Measurements from ENCODE around the gene HOXA7. TPM values are rescaled to one million over a fixed set of nuclear protein-coding genes. Genes with fewer than 3 reads are reported as not detected.

The HOXA7 gene
- total and polyA plus RNA-seq, 2 of the 8 experiments (the other 6 are each of a cell fraction or from before 2014, with no cell fraction given): 0.03 TPM; not detected in 1

DNA sequence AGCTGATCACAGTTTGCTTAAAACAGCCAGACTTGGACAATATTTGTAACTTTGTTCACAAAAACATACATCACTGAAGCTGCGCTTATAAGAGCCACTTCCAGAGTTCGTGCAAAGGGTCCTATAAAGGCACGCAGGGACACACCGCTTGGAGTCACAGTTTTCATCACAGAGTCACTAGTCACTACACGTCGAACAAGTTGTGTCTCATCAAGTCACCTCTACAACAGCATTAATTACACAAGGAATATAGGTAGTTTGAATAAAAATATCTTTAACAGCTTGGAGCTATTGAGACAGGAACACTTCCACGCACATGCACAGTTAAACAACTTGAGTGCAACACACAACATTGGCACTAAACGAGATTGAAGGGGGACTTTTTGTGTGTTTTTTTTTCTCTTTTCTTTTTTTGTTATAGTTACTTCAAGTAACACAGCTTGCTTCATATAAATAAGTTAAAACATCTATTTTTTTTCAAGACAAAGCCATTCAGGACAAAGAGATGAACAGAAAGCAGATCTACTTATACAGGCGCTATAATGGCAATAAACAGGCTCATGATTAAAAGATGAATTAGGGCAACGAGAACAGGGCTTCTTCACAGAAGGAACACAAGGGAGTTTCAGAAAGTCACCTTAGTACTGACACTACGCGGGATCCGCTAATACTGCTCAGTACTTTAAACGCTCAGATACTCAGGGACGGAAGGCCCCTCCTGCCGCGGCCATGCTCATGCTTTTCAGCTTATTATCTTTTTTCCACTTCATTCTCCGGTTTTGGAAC, 15.1 kb downstream of the HOXA7 start:
- no peak overlapping the region for H2BK5ac ChIP-seq (ENCODE audit: low read depth, low read length)
- no peak for FAIRE-seq
- H3K36me3 ChIP-seq (ENCODE audit: control insufficient read depth in 2 of 4, insufficient read depth in 4 of 4, low read length in 3 of 4): peaks cover 0 to 6% (median 0%) of the 10 kb centered on the region in 4 experiments; a peak in 1 of 8 replicates
- TF ChIP-seq, protein P1, sequence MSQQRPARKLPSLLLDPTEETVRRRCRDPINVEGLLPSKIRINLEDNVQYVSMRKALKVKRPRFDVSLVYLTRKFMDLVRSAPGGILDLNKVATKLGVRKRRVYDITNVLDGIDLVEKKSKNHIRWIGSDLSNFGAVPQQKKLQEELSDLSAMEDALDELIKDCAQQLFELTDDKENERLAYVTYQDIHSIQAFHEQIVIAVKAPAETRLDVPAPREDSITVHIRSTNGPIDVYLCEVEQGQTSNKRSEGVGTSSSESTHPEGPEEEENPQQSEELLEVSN (IDR thresholded peaks at IDR 0.05): no peak
- TF ChIP-seq TBP (IDR thresholded peaks at IDR 0.05; ENCODE audit: low read depth, low read length): no peak
- no peak for TF ChIP-seq CTBP2 (IDR thresholded peaks at IDR 0.05; ENCODE audit: borderline replicate concordance, insufficient read depth, insufficient read length, low read length)
- no peak; the same call in none of the 2 replicates for TF ChIP-seq CBX8 (IDR thresholded peaks at IDR 0.05; ENCODE audit: borderline replicate concordance, low read depth, low read length)
- no peak for TF ChIP-seq RNF2 (IDR thresholded peaks at IDR 0.05; ENCODE audit: borderline replicate concordance, low read depth, low read length, missing control alignments, poor library complexity, severe bottlenecking)
- TF ChIP-seq SIX5 (IDR thresholded peaks at IDR 0.05; ENCODE audit: low read depth, low read length): no peak
- TF ChIP-seq, protein P2, sequence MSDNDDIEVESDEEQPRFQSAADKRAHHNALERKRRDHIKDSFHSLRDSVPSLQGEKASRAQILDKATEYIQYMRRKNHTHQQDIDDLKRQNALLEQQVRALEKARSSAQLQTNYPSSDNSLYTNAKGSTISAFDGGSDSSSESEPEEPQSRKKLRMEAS (IDR thresholded peaks at IDR 0.05): no peak
- no peak for TF ChIP-seq YY1 (IDR thresholded peaks at IDR 0.05; ENCODE audit: low read depth, low read length)
- no peak for TF ChIP-seq SP2 (IDR thresholded peaks at IDR 0.05; ENCODE audit: low read length)
- no peak for TF ChIP-seq POU5F1 (IDR thresholded peaks at IDR 0.05; ENCODE audit: low read depth, low read length)
- TF ChIP-seq RBBP5 (IDR thresholded peaks at IDR 0.05; ENCODE audit: borderline replicate concordance, low read depth, low read length): no peak

More for the DNA sequence above, 15.1 kb downstream of the HOXA7 start:
- Histone ChIP-seq H4K8ac (ENCODE audit: extremely low read depth, insufficient read depth, low read length) (no peak overlapping the region), H2BK15ac (ENCODE audit: low read length) (no peak overlapping the region), H2BK120ac (replicated peaks; ENCODE audit: low read depth, low read length) (no peak overlapping the region), H3K4me2 (ENCODE audit: insufficient read depth in 1 of 2, low read depth in 2 of 2, low read length in 2 of 2) (no peak overlapping the region; a peak in 1 of 4 replicates), H3K9ac (replicated peaks in 1 of 4; ENCODE audit: extremely low read depth in 1 of 4, low read depth in 3 of 4, low read length in 3 of 4) (no peak overlapping the region), H3K4me3 (ENCODE audit: extremely low read depth in 1 of 4, insufficient read depth in 2 of 4, low read depth in 3 of 4, low read length in 4 of 4) (no peak overlapping the region), H3K23me2 (ENCODE audit: low read depth, low read length) (peaks cover 9% of the 10 kb centered on the region), H4K20me1 (replicated peaks in 1 of 2; ENCODE audit: control insufficient read depth in 1 of 2, insufficient read depth in 2 of 2, low read length in 2 of 2) (peaks cover 16 to 21% of the 10 kb centered on the region in 2 experiments), H3K79me1 (ENCODE audit: low read depth, low read length) (no peaks in the 10 kb centered on the region), H2AK5ac (ENCODE audit: low read depth, low read length) (no peak overlapping the region), H4K91ac (replicated peaks; ENCODE audit: insufficient read length, low read length) (no peak overlapping the region), H3K9me3 (ENCODE audit: insufficient read depth in 2 of 2, low read depth in 1 of 2, low read length in 1 of 2) (peaks cover 0 to 3% of the 10 kb centered on the region in 2 experiments; a peak in 1 of 4 replicates), H2BK12ac (ENCODE audit: low read depth, low read length) (no peak overlapping the region), H3K18ac (ENCODE audit: extremely low read depth, low read length) (no peak overlapping the region), H3K79me2 (ENCODE audit: control insufficient read depth in 1 of 2, insufficient read depth in 2 of 2, low read length in 2 of 2) (no peaks in the 10 kb centered on the region), H3K27me3 (replicated peaks in 1 of 4; ENCODE audit: control insufficient read depth in 3 of 4, extremely low read depth in 1 of 4, insufficient read depth in 3 of 4, low read length in 3 of 4) (peaks cover 97 to 100% (median 99%) of the 10 kb centered on the region in 4 experiments), H4K5ac (ENCODE audit: insufficient read length, low read depth, low read length) (no peak overlapping the region), H3K23ac (ENCODE audit: insufficient read length) (no peak overlapping the region), H3K27ac (ENCODE audit: low read depth, low read length) (no peak overlapping the region), H3K4me1 (replicated peaks in 1 of 4; ENCODE audit: control insufficient read depth in 3 of 4, insufficient read depth in 4 of 4, low read length in 3 of 4) (peaks cover 0 to 6% (median 3%) of the 10 kb centered on the region in 4 experiments; a peak in 4 of 7 replicates), H3K4ac (replicated peaks; ENCODE audit: insufficient read length, low read depth, low read length) (no peak overlapping the region), H3K14ac (ENCODE audit: insufficient read length) (no peak overlapping the region), H2AFZ (ENCODE audit: low read length) (no peak overlapping the region), H3K56ac (replicated peaks; ENCODE audit: insufficient read length, low read depth, low read length) (no peak overlapping the region), H2BK20ac (ENCODE audit: low read length) (no peak overlapping the region)
- CTCF ChIA-PET (ENCODE audit: partially characterized antibody): interaction anchor here (0.6 to 12.5 kb wide), 20 partner anchors 9 to 871 kb away, joined by 3 to 123 read pairs (median 4); partner anchors contain the start of genes HOXA1, HOXA3 and HOXA7
- no peak for DNase-seq (ENCODE audit: low read depth in 1 of 2, low spot score in 2 of 2)
- POLR2A ChIA-PET (ENCODE audit: partially characterized antibody): no interaction called here
- WGBS, 2 experiments (ENCODE audit: extremely low coverage in 1 of 2, insufficient coverage in 1 of 2, insufficient read length in 1 of 2, insufficient replicate concordance in 2 of 2, low coverage in 1 of 2, low lambda C conversion rate in 2 of 2, missing lambda C conversion rate in 1 of 2): 38% methylated on average over 18 of the region's 18 CpGs; no CpG with 5 or more reads in 1 of the 2 experiments

Data from H1 (cell line).